Endodermal cell (in vitro differentiated cells): ENCODE measurements around the gene PAH. TPM values are rescaled to one million over a fixed set of nuclear protein-coding genes. Genes with fewer than 3 reads are reported as not detected.

ENCODE experiments used
- DNase-seq: peaks from one replicate; pipeline ENCODE4 v3.0.0-alpha.2; 2017
- H3K27ac ChIP-seq: 2 replicates; pipeline ENCODE4 v1.5.1; 2013; ENCODE audit warnings: mild to moderate bottlenecking, low read depth, low read length, moderate library complexity
- H3K27me3 ChIP-seq: 2 replicates; pipeline ENCODE4 v1.6.1; 2013; ENCODE audit warnings: mild to moderate bottlenecking, low read length, moderate library complexity; ENCODE audit not compliant: insufficient read depth, control insufficient read depth, poor library complexity, severe bottlenecking
- H3K36me3 ChIP-seq: 2 replicates; pipeline ENCODE4 v1.7.0; 2013; ENCODE audit warnings: mild to moderate bottlenecking, low read length, moderate library complexity; ENCODE audit not compliant: control insufficient read depth, insufficient read depth
- H3K4me1 ChIP-seq: one replicate; pipeline ENCODE4 v1.7.0; 2013; ENCODE audit warnings: low read length; ENCODE audit not compliant: control insufficient read depth, insufficient read depth
- H3K4me3 ChIP-seq: 2 replicates; pipeline ENCODE4 v1.5.1; 2013; ENCODE audit warnings: mild to moderate bottlenecking, low read length, moderate library complexity
- H3K9ac ChIP-seq: 2 replicates; pipeline ENCODE4 v1.6.1; 2013; ENCODE audit warnings: mild to moderate bottlenecking, low read length, moderate library complexity; ENCODE audit not compliant: poor library complexity, severe bottlenecking; ENCODE audit errors: extremely low read depth
- H3K9me3 ChIP-seq: 2 replicates; pipeline ENCODE4 v1.6.1; 2013; ENCODE audit warnings: mild to moderate bottlenecking, low read length, moderate library complexity; ENCODE audit not compliant: control insufficient read depth
- H3K27ac Mint-ChIP-seq: 2 replicates; pipeline ENCODE4 v1.8.0; 2020; ENCODE audit warnings: mixed read lengths
- H3K27me3 Mint-ChIP-seq: 2 replicates; pipeline ENCODE4 v1.8.0; 2021; ENCODE audit warnings: mild to moderate bottlenecking, mixed read lengths; ENCODE audit not compliant: insufficient read depth
- H3K36me3 Mint-ChIP-seq: 2 replicates; pipeline ENCODE4 v1.8.0; 2020; ENCODE audit warnings: low read depth, mixed read lengths
- H3K4me1 Mint-ChIP-seq: 2 replicates; pipeline ENCODE4 v1.8.0; 2020; ENCODE audit warnings: mixed read lengths
- H3K4me3 Mint-ChIP-seq: 2 replicates; pipeline ENCODE4 v1.8.0; 2020; ENCODE audit warnings: mild to moderate bottlenecking, moderate library complexity, mixed read lengths
- H3K9me3 Mint-ChIP-seq: 2 replicates; pipeline ENCODE4 v1.8.0; 2020; ENCODE audit warnings: mild to moderate bottlenecking, mixed read lengths
- CTCF ChIP-seq: fragments of 200-600 bp; sonication (generic); conservative IDR thresholded peaks from 2 replicates; pipeline ENCODE4 v1.5.0; 2021; ENCODE audit warnings: antibody characterized with exemption, mild to moderate bottlenecking
- WGBS, 2 experiments: methylation state at CpG; one replicate each; pipeline versions ENCODE4 v1.1.5 to v1.1.7; 2013; ENCODE audit warnings: missing lambda C conversion rate in 2 of 2, mixed read lengths in 1 of 2; ENCODE audit not compliant: insufficient coverage in 1 of 2, insufficient read length in 1 of 2; 5-methylcytosine and 5-hydroxymethylcytosine counted together
- total RNA-seq, 2 donors: library from RNA; stranded (reverse); fragmentation: NEBNext Ultra II Directional in 1 of 2; extraction: Animal tissue kit (Norgen Biotek cat#: 25700) in 1 of 2; gene quantifications; 2 replicates in 1 of 2; 3 replicates in 1 of 2; pipeline ENCODE4 v1.2.1, GENCODE V29; 2021

The PAH gene
- total RNA-seq, 2 donors from 2014 or later: 1.5 to 1.9 TPM

GRCh38 chr12:102907918-102908317, 9.1 kb downstream of the PAH start:
- 91% methylated on average over 3 of the region's 4 CpGs; no CpG with 5 or more reads in 1 of the 2 experiments for WGBS, 2 experiments
- Histone ChIP-seq H3K27ac (no peak overlapping the region), H3K4me3 (no peak overlapping the region), H3K4me1 (no peaks in the 10 kb centered on the region), H3K9ac (no peak overlapping the region), H3K36me3 (no peaks in the 10 kb centered on the region), H3K9me3 (no peaks in the 10 kb centered on the region), H3K27me3 (no peaks in the 10 kb centered on the region)
- H3K27ac Mint-ChIP-seq: no peak overlapping the region
- no peaks in the 10 kb centered on the region for H3K4me1 Mint-ChIP-seq
- no peaks in the 10 kb centered on the region for H3K27me3 Mint-ChIP-seq
- H3K9me3 Mint-ChIP-seq: no peaks in the 10 kb centered on the region
- no peak for DNase-seq
- no peak for TF ChIP-seq CTCF
- no peaks in the 10 kb centered on the region for H3K36me3 Mint-ChIP-seq
- no peak overlapping the region for H3K4me3 Mint-ChIP-seq

- Mint-ChIP-seq H3K4me1 (no peaks in the 10 kb centered on the region), H3K4me3 (no peak overlapping the region), H3K36me3 (no peaks in the 10 kb centered on the region), H3K9me3 (no peaks in the 10 kb centered on the region), H3K27me3 (no peaks in the 10 kb centered on the region), H3K27ac (no peak overlapping the region)
- TF ChIP-seq CTCF: no peak
- no peak overlapping the region for H3K4me3 ChIP-seq
- 84 to 92% methylated on average over 2 to 3 of the region's 3 CpGs for WGBS, 2 experiments
- no peak overlapping the region for H3K9ac ChIP-seq
- H3K27ac ChIP-seq: no peak overlapping the region
- H3K9me3 ChIP-seq: no peaks in the 10 kb centered on the region
- H3K4me1 ChIP-seq: no peaks in the 10 kb centered on the region
- H3K27me3 ChIP-seq: no peaks in the 10 kb centered on the region
- no peaks in the 10 kb centered on the region for H3K36me3 ChIP-seq
- DNase-seq: no peak
Observed at GRCh38 chr12:102905229-102905628, 11.8 kb downstream of the PAH start.

- TF ChIP-seq CTCF: no peak
- Histone ChIP-seq H3K9me3 (no peaks in the 10 kb centered on the region), H3K27ac (no peak overlapping the region), H3K4me1 (no peaks in the 10 kb centered on the region), H3K36me3 (no peaks in the 10 kb centered on the region), H3K4me3 (no peak overlapping the region), H3K9ac (no peak overlapping the region), H3K27me3 (no peaks in the 10 kb centered on the region)
- no peaks in the 10 kb centered on the region for H3K36me3 Mint-ChIP-seq
- no peaks in the 10 kb centered on the region for H3K4me1 Mint-ChIP-seq
- H3K27ac Mint-ChIP-seq: no peak overlapping the region
- DNase-seq: no peak
- H3K27me3 Mint-ChIP-seq: no peaks in the 10 kb centered on the region
- H3K9me3 Mint-ChIP-seq: no peaks in the 10 kb centered on the region
- WGBS, 2 experiments: 94% methylated on average over 1 of the region's 1 CpG; no CpG with 5 or more reads in 1 of the 2 experiments
- no peak overlapping the region for H3K4me3 Mint-ChIP-seq
Observed at GRCh38 chr12:102903337-102904007, 13.6 kb downstream of the PAH start.
